Measurements from ENCODE around the gene ARVCF.

ARVCF gene

DNA sequence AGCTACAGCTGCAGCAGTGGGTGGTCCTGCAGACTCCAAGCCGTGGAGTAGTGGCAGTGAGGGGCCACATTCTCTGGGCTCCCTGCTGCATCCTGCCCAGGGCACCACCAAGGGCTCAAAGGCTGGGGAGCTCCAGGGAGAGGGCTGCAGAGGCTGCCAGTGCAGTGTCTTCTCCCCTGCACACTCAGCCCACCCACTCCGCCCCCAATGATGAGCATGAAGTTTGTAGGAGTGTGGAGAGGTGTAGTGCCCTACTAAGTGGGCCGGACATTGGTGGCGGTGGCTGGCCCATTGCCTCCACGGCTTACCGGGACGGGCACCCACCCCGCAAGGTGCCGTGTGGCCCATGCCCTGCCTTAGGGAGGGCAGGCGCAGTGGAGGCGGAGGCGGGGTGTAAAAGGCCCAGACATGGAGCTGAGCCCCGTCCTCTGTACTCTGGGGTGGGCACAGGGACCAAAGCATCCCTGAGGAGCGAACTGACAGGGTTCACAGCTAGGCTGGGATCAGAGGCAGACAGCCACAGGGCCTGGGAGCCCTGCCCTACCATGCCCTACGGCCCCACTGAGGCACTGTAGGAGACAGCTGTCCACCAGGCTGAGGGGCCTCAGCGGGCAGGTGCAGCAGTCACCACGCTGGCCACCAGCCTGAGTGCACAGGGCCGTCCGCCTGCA lies 18.9 kb downstream of the ARVCF start:
- no peak for DNase-seq

DNA sequence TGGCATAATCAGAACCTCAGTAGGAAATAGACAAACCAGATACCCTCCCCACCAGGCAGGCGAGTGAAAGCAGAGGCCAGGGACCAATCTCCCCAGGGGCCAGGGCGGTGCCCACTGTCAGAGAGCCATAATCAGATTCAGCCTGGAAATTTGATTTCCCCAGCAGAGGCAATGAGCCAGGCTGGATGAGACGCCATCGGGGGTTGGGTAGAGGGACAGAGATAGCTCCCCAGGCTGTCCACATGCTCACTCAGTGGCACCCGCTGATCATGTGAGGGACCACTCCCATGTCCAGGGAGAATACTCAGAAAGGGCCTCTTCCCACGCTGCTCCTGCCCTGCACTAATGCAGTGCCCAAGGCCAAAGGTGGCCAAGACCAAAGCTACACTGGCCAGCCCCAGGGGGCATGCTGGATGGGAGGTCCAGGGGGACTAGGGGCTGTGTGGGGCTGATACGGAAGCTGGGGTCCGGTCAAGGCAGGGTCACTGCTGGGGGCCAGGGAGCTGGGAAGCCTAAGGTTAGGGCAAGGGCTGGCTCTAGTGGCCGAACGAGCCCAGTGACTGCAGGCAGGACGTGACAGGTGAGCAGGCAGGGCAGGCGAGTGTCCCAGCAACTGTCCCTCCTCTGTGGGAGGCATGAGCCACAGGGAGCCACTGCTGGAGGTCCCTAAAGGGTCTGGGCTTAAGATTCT lies 19.8 kb downstream of the ARVCF start:
- DNase-seq = no peak

DNA sequence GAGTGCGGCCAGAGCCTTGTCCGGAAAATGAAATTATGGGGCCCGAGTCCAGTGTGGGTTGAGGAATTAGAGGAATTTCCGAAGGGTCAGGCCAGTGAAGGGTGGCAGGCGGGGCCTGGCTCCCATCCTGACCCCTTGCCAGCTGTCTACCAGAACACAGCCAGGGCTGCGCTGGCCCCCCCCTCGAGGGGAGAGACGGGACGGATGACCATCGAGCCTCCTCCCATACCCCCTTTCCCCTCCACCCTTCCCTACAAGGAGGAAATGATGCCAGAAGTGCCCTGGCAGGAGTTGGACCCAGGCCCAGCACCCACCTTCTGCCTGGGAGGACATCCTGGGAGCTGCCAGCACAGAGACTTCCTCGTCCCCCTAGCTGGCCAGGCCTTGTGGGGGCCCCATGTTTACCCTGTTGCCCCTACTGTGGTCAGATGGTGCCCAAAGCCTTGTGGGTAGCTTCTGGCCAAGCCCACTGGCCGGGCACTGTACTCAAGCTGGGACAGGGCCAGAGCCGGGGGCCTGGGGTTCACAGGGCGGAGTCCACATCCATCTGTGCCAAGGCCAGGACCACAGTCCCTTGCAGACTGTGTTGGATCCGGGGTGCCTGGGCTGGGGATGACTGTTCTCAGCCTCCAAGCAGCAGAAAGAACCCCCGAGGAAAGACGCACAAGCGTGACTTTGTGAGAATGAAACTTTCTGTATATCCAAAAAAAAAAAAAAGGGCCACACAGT lies 20.8 kb downstream of the ARVCF start:
- DNase-seq = no peak

DNA sequence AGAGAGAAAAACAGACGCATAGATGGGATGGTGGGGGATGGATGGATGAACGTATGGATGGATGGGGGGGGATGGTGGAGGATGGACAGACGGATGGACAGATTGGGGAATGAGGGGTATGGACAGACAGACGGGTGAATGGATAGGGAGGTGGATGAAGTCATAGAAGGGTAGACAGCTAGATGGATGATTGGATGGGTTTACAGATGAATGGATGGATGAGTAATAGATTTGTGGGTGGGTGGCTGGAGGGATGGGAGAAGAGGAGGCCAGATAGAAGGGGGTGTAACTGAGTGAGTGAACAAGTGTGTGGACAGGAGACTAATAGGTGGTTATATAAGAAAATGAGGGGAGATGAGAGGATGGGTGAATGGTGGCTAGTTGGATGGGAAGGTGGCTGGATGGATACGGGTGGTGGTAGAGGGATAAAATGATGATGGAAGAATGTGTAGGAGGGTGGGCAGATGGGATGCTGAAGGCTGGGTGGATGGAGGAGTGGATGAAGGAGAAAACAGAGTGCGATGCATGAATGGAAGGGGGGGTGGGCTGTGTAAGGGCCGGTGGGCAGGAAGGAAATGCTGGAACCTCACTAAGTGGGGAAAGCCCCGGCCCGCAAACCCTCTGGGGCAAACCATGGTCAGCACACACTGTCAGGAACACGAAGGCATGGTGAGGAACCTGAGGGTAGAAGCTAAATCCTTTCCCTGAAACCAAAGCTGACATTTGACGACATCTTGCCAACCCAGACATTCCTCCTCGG lies 21.6 kb downstream of the ARVCF start:
- DNase-seq = no peak

DNA sequence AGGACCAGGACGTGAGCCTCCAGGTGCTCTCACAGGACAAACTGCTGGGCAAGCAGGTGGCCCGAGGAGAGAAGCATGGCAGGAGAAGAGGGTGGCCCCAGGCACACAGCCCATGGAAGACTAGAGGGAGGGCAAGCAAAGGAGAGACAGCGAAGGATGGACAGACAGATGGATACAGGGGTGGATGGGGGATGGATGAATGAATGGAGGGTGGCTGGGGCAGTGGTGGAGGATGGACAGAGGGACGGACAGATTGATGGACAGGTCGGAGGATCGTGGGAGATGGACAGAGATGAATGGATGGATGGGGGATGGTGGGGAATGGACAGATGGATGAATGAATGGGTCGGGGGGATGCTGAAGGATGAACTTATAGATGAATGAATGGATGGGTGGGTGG lies 22.7 kb downstream of the ARVCF start:
- DNase-seq = no peak

DNA sequence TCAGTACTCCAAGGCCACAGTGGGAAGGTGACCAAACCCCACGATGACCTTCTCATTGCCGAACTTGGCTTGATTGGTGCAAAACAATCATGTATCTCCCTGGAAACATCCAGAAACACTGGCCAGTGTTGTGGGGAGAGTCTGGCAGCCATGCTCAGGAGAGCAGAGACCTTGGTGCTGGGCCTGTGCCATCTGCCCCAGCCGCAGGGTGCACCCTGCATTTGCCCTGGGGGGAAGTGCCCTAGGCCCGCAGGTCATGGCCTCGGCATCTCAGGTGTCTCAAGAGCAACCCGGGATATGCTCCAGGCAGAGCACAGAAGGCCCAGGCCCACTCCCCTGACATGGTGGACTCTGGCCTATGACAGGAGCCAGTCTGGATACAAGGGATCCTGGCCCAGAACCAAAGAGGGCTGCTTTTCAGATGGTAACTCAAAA lies 23.7 kb downstream of the ARVCF start:
- DNase-seq = no peak

DNA sequence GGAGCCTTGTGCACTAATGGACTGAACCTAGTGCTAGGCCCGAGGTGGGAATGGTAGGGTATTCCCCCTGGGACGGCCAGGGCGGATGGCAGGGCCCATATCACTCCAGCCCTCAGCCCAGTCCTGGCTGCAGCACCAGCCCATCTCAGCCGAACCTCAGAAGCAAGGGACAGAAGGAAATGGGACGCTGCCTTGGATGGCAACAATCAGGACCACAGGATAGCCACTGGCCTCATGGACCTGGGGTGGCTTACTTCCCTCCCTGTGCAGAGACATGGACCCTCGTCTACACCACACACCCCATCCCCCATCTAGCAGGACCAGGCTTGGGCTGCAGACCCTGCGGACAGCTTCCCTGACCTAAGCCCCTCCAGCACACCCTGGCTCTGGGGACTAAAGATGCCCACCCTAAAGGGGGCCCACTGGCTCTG lies 24.1 kb downstream of the ARVCF start:
- no peak for DNase-seq

DNA sequence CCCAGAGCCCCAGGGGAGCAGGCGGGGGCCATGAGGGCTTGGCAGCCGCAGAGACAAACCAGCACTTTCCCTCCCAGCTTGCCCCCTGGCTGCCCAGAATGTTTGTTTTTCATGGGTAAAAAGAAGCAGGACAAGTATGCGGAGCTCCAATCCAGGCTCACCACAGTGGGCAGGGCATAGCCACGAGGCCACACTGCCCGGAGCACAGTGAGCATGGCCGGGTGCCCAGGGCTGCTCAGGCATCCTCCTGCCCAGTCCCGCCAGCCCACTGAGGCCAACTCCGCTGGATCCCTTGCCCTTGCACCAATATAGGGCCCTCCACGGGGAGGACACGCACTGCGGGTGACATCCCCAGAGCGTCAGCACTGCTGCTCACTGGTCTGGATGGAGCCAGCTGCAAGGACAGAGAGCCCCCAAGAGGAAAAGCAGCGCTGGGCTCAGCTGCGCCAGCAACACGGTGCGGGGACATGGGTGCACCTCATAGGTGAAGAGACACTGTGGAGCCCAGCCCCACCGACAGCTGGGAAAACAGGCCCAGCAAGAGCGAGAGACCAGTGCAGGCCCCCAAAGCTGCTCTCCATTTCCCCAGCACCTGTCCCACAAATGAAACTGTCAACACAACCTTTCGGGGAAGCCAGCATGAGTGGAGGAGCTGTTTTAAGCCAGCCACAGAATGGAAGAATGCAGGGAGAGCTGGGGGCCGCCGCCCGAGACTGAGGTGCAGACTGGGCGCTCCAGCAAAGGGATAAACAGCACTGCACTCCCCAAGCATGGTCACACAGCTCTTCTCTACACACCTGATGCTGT lies 24.8 kb downstream of the ARVCF start:
- no peak for DNase-seq

DNA sequence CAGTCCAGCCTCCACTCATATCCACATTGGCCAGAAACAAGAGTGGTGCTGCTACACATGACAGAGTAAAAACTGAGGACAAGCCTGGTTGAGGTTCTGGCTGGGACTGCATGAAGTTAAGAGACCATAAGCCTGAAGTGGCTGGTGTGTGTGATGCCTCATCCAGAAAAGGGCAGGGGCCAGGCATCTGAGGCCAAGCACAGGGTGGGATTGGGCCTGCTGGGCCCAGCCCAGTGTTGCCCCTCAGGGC lies 25.3 kb downstream of the ARVCF start:
- no peak for DNase-seq

DNA sequence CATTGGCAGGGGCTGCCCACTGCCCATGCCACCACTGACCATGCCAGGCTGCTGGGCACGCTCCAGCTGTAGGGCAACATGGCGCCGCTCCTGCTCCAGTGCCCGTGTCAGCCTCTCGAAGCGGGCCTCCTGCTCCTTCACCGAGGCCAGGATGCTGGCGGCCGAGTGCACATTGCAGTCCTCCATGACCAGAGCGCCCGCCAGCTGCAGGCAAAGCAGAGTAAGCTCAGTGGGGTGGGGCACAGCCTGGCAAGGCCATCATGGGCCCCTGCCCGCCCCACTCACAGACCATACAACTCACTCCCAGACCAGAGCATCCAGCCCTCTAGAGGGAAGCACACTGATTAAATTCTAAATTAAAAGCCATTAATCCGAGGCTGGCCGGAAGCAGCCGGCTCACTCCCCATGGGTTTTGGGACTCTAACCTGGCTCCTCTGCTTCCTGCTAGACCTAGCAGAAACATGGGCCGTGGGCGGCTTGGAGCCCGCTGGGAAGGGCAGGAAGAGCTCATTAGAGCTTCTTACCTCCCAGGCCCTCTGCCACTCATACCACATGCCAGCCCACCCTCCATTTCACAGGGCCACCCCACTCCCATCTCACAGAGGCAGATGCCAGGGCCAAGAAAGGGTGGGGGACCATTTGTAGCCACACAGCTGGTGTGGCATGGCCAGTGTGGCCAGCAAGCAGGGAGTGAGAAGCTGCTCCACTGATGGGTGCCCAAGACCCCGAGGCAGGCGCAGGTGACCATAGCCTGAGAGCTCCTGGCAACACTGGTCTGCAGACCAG lies 25.8 kb downstream of the ARVCF start:
- no peak for DNase-seq

DNA sequence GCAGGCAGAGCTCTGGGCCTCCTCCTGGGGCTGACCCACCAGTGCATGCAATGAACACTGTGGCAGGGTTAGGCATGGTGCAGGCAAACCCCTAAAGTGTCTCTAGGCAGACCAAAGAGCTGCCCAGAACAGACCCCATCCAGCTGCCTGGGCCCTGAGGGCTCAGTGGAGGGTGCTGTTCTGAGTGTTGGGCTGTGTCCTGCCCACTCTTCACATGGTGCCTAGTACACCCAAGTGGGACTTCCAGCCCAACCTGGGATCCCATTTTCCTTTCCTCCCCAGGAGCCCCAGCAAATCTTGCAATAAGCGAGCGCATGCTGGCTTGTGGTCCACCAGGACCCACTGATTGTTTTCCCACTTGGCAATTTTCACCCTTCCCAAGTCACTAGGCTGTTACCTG lies 26.4 kb downstream of the ARVCF start:
- DNase-seq = no peak

DNA sequence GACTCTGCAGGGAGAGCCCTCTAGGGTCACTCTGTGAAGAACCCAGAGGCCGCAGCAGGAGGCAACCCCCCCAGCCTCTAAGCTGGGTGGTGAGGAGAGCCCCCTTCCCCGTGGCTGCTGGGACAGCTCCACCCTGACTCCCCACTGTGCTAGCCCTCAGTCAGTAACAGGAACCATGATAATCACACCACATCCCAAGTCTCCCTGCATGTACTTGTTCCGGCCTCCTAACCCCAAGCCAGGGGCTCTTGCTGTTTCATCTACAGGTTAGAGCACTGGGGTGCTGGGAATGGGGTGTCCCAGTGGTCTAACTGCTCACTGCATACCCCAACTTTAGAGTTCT lies 26.9 kb downstream of the ARVCF start:
- DNase-seq = no peak

DNA sequence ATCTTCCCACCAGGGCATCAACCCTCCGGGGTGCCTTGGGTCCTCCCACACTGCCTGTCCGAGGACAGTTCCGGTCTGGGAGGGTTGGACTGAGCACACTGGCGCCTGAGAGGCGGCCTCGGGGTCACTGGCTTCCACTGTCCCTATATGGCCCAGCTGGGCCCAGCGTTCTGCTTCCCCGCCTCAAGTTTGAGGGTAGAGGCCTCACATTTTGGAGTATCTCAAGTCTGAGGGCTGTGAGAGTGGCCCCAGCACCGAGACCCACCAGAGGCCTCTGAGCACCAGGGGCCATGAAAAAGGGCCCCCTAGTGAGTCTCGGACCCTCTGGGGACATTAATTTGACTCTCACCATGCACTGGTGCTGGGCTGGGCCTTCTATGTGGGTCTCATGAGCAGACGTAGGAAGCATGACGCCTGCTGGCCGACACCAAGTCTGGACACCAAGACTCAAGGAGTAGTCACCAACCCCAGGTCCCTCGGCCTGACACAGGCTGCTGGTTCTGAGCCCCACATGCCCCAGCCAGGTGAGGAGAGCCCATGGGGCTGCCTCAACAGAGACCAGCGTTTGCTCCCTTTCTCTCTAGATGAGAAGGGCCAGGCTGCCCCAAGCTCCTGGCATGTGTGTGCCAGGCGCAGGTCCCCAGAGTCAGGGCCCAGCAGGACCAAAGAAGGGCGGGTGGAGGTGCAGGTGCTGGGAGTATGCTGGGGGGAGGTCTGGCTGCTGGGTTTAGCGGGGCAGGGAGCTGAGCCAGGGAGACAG lies 27.5 kb downstream of the ARVCF start:
- no peak for DNase-seq

DNA sequence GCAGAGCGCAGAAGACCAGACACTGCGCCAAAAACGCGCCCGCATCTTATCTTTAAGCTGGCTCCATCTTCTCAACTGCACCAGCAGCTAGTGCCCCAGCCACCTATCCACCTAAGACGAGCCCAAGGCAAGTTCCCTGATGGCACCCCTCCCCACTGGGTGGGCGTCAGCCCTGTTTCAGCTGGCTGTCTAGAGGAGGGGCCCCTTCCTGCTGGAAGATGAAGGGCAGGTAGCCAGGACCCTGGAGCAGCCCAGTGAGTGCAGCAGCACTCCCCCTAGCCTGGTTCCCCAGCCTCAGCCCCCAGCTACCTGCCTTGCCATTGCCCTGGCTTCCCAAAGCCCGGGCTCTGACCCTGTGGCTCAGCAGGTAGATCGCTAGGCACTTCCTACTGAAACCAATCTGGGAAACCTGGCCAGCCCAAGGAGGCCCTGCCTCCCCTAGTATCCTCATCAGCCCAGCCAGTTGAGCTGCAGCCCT lies 28.3 kb downstream of the ARVCF start:
- DNase-seq = no peak

DNA sequence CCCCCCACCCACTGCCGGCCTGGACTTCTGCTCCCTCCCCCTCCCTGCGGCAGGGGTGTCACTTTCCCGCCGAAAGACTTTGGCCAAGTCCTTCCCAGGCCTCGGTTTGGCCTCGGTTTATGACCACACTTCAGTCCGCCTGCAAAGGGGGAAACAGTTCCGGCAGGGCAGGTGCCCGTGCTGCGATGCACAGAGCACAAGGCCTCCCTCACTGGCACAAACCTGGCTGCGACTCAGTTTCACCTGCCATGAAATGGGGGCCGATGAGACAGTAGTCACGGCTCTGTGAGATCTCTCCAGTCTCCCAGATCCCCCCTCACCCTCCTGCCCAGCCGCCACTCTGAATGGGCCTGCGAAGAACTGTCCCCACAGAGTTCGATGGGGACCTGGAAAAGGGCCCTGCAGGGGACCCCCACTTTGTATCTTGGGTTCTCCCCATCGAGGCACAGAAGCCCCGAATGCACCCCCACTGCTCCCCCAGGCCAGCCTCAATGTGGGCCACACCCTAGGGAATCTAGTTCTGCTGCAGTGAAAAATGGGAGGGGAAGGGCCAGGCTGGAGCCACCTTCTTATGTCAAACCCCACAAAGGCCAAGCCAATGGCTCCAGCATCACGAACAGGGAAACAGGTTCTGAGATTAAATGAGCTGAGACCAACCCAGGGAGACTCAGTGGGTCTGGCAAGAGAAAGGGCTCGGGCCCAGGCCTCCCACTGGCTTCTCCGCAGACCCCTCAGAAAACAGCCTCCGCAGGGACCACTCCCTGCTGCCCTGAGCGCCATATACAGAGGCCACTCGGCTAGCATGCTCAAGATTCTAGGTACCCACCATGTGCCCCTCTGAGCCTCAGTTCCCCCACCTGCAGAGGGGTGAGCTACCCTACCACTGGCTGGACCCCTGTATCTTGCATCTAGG lies 29.0 kb downstream of the ARVCF start:
- no peak for DNase-seq

DNA sequence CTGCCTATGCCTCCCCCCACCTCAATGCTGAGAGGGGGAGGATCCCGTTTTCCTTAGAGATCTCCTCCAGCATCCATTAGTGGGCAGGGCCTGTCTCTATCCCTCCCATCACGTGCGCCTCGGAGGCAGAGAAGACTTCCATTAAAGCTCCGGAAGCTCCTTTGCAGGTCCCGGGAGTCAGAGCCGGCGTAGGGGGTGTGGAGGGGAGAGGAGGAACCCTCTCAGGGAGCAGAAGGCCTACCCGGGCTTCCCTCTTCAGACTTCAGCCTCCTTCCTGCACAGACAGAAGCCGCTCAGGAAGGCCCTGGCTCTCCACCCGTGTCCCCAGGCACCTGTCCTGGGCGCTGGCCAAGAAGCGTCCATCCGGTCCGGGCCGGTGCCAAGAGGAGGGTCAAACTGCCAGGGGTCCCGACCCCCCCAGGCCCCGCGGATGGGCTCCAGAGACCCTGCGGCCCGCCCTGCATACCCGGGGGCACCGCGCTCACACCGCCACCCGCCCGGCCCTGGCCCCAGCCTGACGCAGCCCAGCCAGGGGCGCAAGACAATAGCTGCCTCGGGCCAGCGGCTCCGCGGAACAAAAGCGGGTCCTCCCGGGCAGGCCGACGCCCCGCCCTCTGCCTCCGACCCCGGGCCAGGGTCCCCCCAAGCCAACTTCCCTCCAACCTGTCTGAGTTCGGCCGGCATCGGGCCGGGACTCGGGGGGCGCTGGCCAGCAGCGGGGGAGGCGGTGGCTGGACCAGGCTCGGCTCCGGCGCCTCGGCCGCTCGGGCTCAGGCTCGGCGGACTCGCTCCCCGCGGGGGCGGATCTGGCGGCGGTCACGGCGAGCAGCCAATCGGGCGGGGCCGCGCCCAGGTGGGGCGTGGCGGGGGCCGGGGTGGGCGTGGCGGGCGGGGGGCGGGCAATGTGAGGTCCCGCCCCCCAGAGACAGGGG lies 29.9 kb downstream of the ARVCF start:
- DNase-seq = peak; percentile 22

DNA sequence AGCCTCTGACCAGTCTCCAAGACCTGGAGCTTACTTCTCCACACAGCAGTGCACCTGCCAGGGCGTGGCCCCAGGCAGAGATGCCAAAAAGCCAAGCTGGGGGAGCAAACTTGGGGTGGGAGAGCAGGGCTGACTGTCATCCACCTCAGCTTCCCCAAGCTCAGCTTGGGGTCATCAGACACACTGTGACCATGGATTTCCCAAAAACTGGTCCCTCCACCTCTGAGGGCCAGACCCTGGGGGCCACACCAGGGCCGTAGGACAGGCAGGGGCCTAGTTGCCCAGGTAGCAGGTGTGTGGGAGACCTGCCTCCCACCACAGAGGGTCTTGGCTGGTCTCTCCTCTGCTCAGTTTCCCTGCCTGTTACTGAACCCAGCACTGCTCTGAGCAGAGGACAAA lies 30.6 kb downstream of the ARVCF start:
- no peak for DNase-seq

DNA sequence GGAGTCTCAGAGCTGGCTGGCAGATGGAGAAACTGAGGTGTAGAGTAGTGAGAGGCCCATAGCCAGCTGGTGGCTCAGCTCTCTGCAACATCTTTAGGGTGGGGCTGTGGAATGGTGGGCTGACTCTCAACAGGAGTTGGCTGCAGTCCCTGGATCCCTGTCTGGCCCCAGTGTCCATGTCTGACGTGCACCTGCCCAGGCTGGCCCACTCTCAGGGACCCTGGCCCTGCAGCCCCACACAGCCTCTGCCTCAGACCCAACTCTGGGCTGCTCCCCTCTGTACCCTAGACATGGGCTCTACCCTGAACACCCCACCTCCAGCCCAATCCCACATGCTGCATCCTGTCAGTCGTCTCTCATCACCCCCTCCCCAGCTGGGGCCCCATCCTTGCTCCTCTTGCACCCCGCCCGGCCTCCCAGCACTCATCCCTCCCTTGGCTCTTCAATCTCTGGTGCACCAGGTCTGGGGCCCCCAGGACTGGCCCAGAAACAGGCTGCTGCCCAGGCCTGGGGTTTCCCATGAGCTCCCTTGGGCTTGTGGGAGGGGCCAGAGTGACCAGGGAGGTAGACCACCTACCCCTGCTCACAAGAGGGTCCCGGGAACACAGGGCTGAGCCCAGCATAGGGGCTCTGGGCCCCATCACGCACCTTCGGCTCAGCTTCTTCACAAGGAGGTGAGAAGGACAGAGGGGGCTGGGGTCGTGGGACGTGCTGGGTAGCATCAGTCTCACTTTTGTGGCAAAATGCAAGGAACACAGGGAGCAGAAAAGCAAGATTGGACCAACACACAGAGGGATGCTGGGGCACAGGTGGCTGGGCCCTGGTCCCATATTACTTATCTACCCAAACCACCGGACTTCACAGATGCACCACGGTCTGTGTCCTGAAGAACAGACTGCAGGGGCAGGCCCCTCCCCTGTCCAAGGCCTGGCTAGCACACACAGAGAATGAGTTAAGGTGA lies 31.5 kb downstream of the ARVCF start:
- no peak for DNase-seq
